ENCODE measurements around the gene EXOC4. TPM values are rescaled to one million over a fixed set of nuclear protein-coding genes. Genes with fewer than 3 reads are reported as not detected.

The EXOC4 gene
- total and polyA plus RNA-seq, 2 donors (not counting 3 experiments of a cell fraction or from before 2014, with no cell fraction given): 20.3 to 73.1 TPM

GRCh38 chr7:133502498-133502897 lies 249.6 kb downstream of the EXOC4 start:
- DNase-seq (ENCODE audit: low read depth, low spot score) (no peak), FAIRE-seq (no peak)
- dilution Hi-C loops (cut with MboI; ENCODE audit: extremely low pct_ligation_motif_present, low sequenced_read_pairs): no loop called here

More at GRCh38 chr7:133502498-133502897, 249.6 kb downstream of the EXOC4 start:
- Histone ChIP-seq H3K27ac (ENCODE audit: insufficient read depth, low read depth, low read length) (no peak overlapping the region), H3K4me2 (ENCODE audit: insufficient read depth, low read length) (no peak overlapping the region), H3K27me3 (ENCODE audit: control insufficient read depth in 2 of 2, insufficient read depth in 2 of 2, low read length in 2 of 2) (no peaks in the 10 kb centered on the region), H4K20me1 (replicated peaks; ENCODE audit: control insufficient read depth, extremely low read depth, insufficient read depth, low read length) (no peaks in the 10 kb centered on the region), H3K79me2 (ENCODE audit: control insufficient read depth, insufficient read depth, low read length) (no peaks in the 10 kb centered on the region), H3K4me3 (replicated peaks in 1 of 3; ENCODE audit: insufficient read depth in 1 of 3, low read depth in 1 of 3, low read length in 3 of 3) (no peak overlapping the region), H2AFZ (ENCODE audit: low read depth, low read length) (no peak overlapping the region), H3K4me1 (ENCODE audit: control insufficient read depth, extremely low read depth, insufficient read depth, low read length) (no peaks in the 10 kb centered on the region), H3K9me1 (replicated peaks; ENCODE audit: control insufficient read depth, extremely low read depth, insufficient read depth, low read length) (no peaks in the 10 kb centered on the region), H3K36me3 (ENCODE audit: control insufficient read depth in 2 of 2, extremely low read depth in 1 of 2, insufficient read depth in 2 of 2, low read length in 2 of 2) (no peaks in the 10 kb centered on the region), H3K9me3 (replicated peaks; ENCODE audit: control insufficient read depth, insufficient read depth, low read length) (no peaks in the 10 kb centered on the region), H3K9ac (replicated peaks; ENCODE audit: extremely low read depth, insufficient read depth, low read length) (no peak overlapping the region)
- BruUV-seq (replicated peaks): no TSS peak
- CTCF ChIA-PET: interaction anchor here (2.2 kb wide), 1 partner anchor 19 kb away, joined by 5 read pairs; no protein-coding TSS in a partner anchor
- intact Hi-C loops (cut with micrococcal nuclease): no loop called here
- TF ChIP-seq EZH2 (IDR thresholded peaks at IDR 0.05; ENCODE audit: borderline replicate concordance, low read depth, low read length, severe bottlenecking) (no peak), CTCF (IDR thresholded peaks at IDR 0.05; ENCODE audit: extremely low read depth in 1 of 2, insufficient read depth in 1 of 2, low read depth in 1 of 2, low read length in 2 of 2) (no peak), MAX (IDR thresholded peaks at IDR 0.05; ENCODE audit: insufficient read depth, insufficient read length) (no peak), POLR2A (IDR thresholded peaks at IDR 0.05; ENCODE audit: low read depth, low read length) (no peak), MYC (IDR thresholded peaks at IDR 0.05; ENCODE audit: low read depth, low read length) (no peak), GATA2 (IDR thresholded peaks at IDR 0.05; ENCODE audit: insufficient read depth, insufficient read length, low read depth, low read length) (no peak), JUN (IDR thresholded peaks at IDR 0.05; ENCODE audit: borderline replicate concordance, insufficient read depth, insufficient read length, low read depth) (no peak), POLR2AphosphoS5 (IDR thresholded peaks at IDR 0.05; ENCODE audit: insufficient read depth, low read depth, low read length) (no peak), FOS (IDR thresholded peaks at IDR 0.05; ENCODE audit: borderline replicate concordance, insufficient read depth, low read length) (no peak)
- POLR2A ChIA-PET: no interaction called here
